GM12878 (cell line): ENCODE results near the gene ABCA9. TPM values are rescaled to one million over a fixed set of nuclear protein-coding genes. Genes with fewer than 3 reads are reported as not detected.
"Not testable (repeated sequence)": the region's sequence is repeated elsewhere in the genome, so short reads cannot be mapped to it uniquely, and the experiment has no call there.

Experiments used
- ATAC-seq: fragments of 200-7000 bp; cut with Tn5 transposase; 3 replicates; pipeline ENCODE4 v1.9.1; 2020; ENCODE audit warnings: mild to moderate bottlenecking, moderate library complexity
- BruUV-seq: library from RNA; stranded (reverse); fragments of 400-500 nt; replicated peaks from 2 replicates; lab custom pipeline; 2021; lab: Mats Ljungman, UMichigan
- CTCF ChIA-PET: fragments of 300-600 bp; sonication (Branson Sonifier 250); formaldehyde crosslinking; extraction: SDS; loops from one replicate; lab custom pipeline; 2021; ENCODE audit warnings: inconsistent platforms; lab: Yijun Ruan, JAX
- POLR2A ChIA-PET: fragments of 350-600 bp; formaldehyde crosslinking; extraction: SDS; loops from one replicate; lab custom pipeline; 2021; ENCODE audit warnings: inconsistent platforms; lab: Charles Lee
- RAD21 ChIA-PET: fragments of 300-600 bp; sonication (Branson Sonifier 250); formaldehyde crosslinking; loops from one replicate; lab custom pipeline; 2023; ENCODE audit warnings: antibody characterized with exemption; ENCODE audit not compliant: unreplicated experiment; lab: Charles Lee
- SMC1A ChIA-PET: fragments of 300-600 bp; sonication (Branson Sonifier 250); formaldehyde crosslinking; loops from one replicate; lab custom pipeline; 2023; ENCODE audit not compliant: unreplicated experiment, uncharacterized antibody; lab: Charles Lee
- DNase-seq: peaks from one replicate; pipeline ENCODE4 v3.0.0-alpha.2; 2011; ENCODE audit warnings: low read depth, low spot score
- FAIRE-seq: peaks from 3 replicates; lab custom pipeline; 2011; peaks lifted over from hg19 to GRCh38; lab: Jason Lieb, UNC
- H2AFZ ChIP-seq: 2 replicates; pipeline ENCODE4 v1.6.0; 2011; ENCODE audit warnings: low read depth, low read length, control low read depth; ENCODE audit not compliant: control insufficient read depth
- H3K27ac ChIP-seq: 2 replicates; pipeline ENCODE4 v1.5.1; 2011; ENCODE audit warnings: control low read depth; ENCODE audit not compliant: control insufficient read depth, insufficient read depth
- H3K27me3 ChIP-seq, 2 experiments: replicated peaks in 1 of 2; 2 replicates each; pipeline versions ENCODE4 v1.6.0 to v1.6.1; 2011; ENCODE audit warnings: low read length in 1 of 2; ENCODE audit not compliant: control insufficient read depth in 2 of 2, insufficient read depth in 2 of 2
- H3K36me3 ChIP-seq, 2 experiments: 2 replicates each; pipeline ENCODE4 v1.5.1; 2011; ENCODE audit warnings: low read length in 1 of 2; ENCODE audit not compliant: control insufficient read depth in 2 of 2, insufficient read depth in 2 of 2
- H3K4me1 ChIP-seq: 2 replicates; pipeline ENCODE4 v1.6.1; 2011; ENCODE audit warnings: mild to moderate bottlenecking, low read length, moderate library complexity, mixed read lengths; ENCODE audit not compliant: control insufficient read depth, insufficient read depth
- H3K4me2 ChIP-seq: 2 replicates; pipeline ENCODE4 v1.6.0; 2011; ENCODE audit warnings: control low read depth; ENCODE audit not compliant: control insufficient read depth, insufficient read depth
- H3K4me3 ChIP-seq: fragments of 200-600 bp; sonication (generic); 2 replicates; pipeline ENCODE4 v1.5.1; 2016
- H3K79me2 ChIP-seq: 2 replicates; pipeline ENCODE4 v1.6.0; 2011; ENCODE audit warnings: low read length; ENCODE audit not compliant: control insufficient read depth, insufficient read depth
- H3K9ac ChIP-seq: 2 replicates; pipeline ENCODE4 v1.8.0; 2011; ENCODE audit warnings: low read length, control low read depth, mixed read lengths; ENCODE audit not compliant: control insufficient read depth, insufficient read depth
- H3K9me3 ChIP-seq: replicated peaks from 3 replicates; pipeline ENCODE4 v1.5.1; 2011; ENCODE audit warnings: mild to moderate bottlenecking, low read length; ENCODE audit not compliant: control insufficient read depth, insufficient read depth
- H4K20me1 ChIP-seq: 2 replicates; pipeline ENCODE4 v1.6.0; 2011; ENCODE audit not compliant: control insufficient read depth, insufficient read depth
- ASH2L ChIP-seq: fragments of 300-600, 200-600 bp; sonication (generic); IDR thresholded peaks from 2 replicates; pipeline ENCODE4 v1.6.1; 2017; ENCODE audit warnings: low read depth, mild to moderate bottlenecking, borderline replicate concordance
- EZH2 ChIP-seq: IDR thresholded peaks from 2 replicates; pipeline ENCODE4 v1.6.1; 2012; ENCODE audit warnings: low read depth, mild to moderate bottlenecking, control low read depth, inconsistent platforms, low read length, borderline replicate concordance; ENCODE audit not compliant: control insufficient read depth
- FOXM1 ChIP-seq: IDR thresholded peaks from 2 replicates; pipeline ENCODE4 v1.6.1; 2012; ENCODE audit warnings: low read depth, mild to moderate bottlenecking, inconsistent platforms, low read length, moderate library complexity
- GATAD2B ChIP-seq: fragments of 450-650 bp; conservative IDR thresholded peaks from 2 replicates; pipeline ENCODE4 v1.6.1; 2017; ENCODE audit warnings: low read depth, mild to moderate bottlenecking, moderate library complexity
- KAT2A ChIP-seq: conservative IDR thresholded peaks from 2 replicates; pipeline ENCODE4 v1.6.1; 2011; ENCODE audit warnings: low read depth, low read length; ENCODE audit not compliant: control insufficient read depth
- MTA2 ChIP-seq: fragments of 450-650 bp; IDR thresholded peaks from 2 replicates; pipeline ENCODE4 v1.6.1; 2016; ENCODE audit warnings: low read depth, mild to moderate bottlenecking, moderate library complexity
- MYB ChIP-seq: fragments of 150-350 bp; IDR thresholded peaks from 2 replicates; pipeline ENCODE4 v1.6.1; 2014; ENCODE audit warnings: mild to moderate bottlenecking, low read depth, low read length, borderline replicate concordance
- NFIC ChIP-seq: IDR thresholded peaks from 2 replicates; pipeline ENCODE4 v1.6.1; 2012; ENCODE audit warnings: low read depth, mild to moderate bottlenecking, inconsistent platforms, low read length, moderate library complexity
- NR2C1 ChIP-seq: fragments of 450-650 bp; IDR thresholded peaks from 2 replicates; pipeline ENCODE4 v1.6.1; 2017; ENCODE audit warnings: antibody characterized with exemption, mild to moderate bottlenecking, moderate library complexity
- NR2C2 ChIP-seq: IDR thresholded peaks from 2 replicates; pipeline ENCODE4 v1.6.1; 2011; ENCODE audit warnings: borderline replicate concordance, low read depth; ENCODE audit not compliant: control insufficient read depth, insufficient read length
- SIN3A ChIP-seq: IDR thresholded peaks from 2 replicates; pipeline ENCODE4 v1.6.1; 2012; ENCODE audit warnings: low read depth, low read length, improper control_type of control experiment
- YY1 ChIP-seq: IDR thresholded peaks from 2 replicates; pipeline ENCODE4 v1.6.1; 2011; ENCODE audit warnings: low read depth, mild to moderate bottlenecking, low read length
- ZBTB11 ChIP-seq: fragments of 450-650 bp; formaldehyde crosslinking; IDR thresholded peaks from 2 replicates; pipeline ENCODE4 v1.5.0; 2022; ENCODE audit warnings: mild to moderate bottlenecking, missing genetic modification characterization
- ZNF274 ChIP-seq: IDR thresholded peaks from one replicate; pipeline ENCODE4 v1.8.0; 2011; ENCODE audit not compliant: insufficient read length, insufficient read depth
- ZZZ3 ChIP-seq: IDR thresholded peaks from 2 replicates; pipeline ENCODE4 v1.6.1; 2011; ENCODE audit warnings: low read depth; ENCODE audit not compliant: control insufficient read depth, insufficient read length
- WGBS: methylation state at CpG from one replicate; pipeline ENCODE4 v1.1.6; 2016; ENCODE audit warnings: low lambda C conversion rate; ENCODE audit not compliant: insufficient replicate concordance, insufficient coverage; ENCODE audit errors: missing lambda C conversion rate; 5-methylcytosine and 5-hydroxymethylcytosine counted together
- in situ Hi-C: fragments of 300-500 bp; cut with MboI; formaldehyde crosslinking; loops from 9 replicates; pipeline ENCODE4 v1.14.3; 2018; ENCODE audit warnings: mixed read lengths
- intact Hi-C: fragments of 100-400 bp; cut with micrococcal nuclease; formaldehyde crosslinking; loops from one replicate; pipeline ENCODE4 v1.14.2; 2022; ENCODE audit not compliant: unreplicated experiment
- polyA plus RNA-seq, 11 experiments: library from polyadenylated mRNA; depleted of rRNA in 4 of 11; unstranded in 6 of 11; stranded (reverse) in 5 of 11; fragments of >200 nt; fragmentation: Nextera tagmentation in 4 of 11; fragmentation: Illumina TruSeq in 1 of 11; extraction: Ambion mirVana in 4 of 11; extraction: Trizol in 1 of 11; gene quantifications; 1 replicate in 1 of 11; 2 replicates in 10 of 11; pipeline versions ENCODE4 v1.2.1 to v1.2.3, GENCODE V29; 2011 to 2016; ENCODE audit warnings: inconsistent platforms in 2 of 11, missing spikeins in 2 of 11, low read depth in 1 of 11
- total RNA-seq, 4 experiments: library from RNA; depleted of rRNA in 3 of 4; stranded (reverse); fragments of >200 nt in 3 of 4; fragmentation: Illumina TruSeq in 1 of 4; extraction: Trizol in 1 of 4; gene quantifications; 2 replicates each; pipeline versions ENCODE4 v1.2.1 to v1.2.3, GENCODE V29; 2013 to 2021

Gene ABCA9
- total and polyA plus RNA-seq, 10 of the 15 experiments (the other 5 are each of a cell fraction or from before 2014, with no cell fraction given): under 0.01 to 2.9 (median 0.31) TPM

- Histone ChIP-seq H3K4me1 (no peaks in the 10 kb centered on the region), H3K4me3 (no peak overlapping the region), H3K27me3 (no peaks in the 10 kb centered on the region), H4K20me1 (no peaks in the 10 kb centered on the region), H3K79me2 (no peaks in the 10 kb centered on the region), H2AFZ (no peak overlapping the region), H3K36me3 (no peaks in the 10 kb centered on the region), H3K9me3 (no peaks in the 10 kb centered on the region), H3K27ac (no peak overlapping the region), H3K4me2 (no peak overlapping the region), H3K9ac (no peak overlapping the region)
- in situ Hi-C loops (no loop called here), intact Hi-C loops (no loop called here)
- TF ChIP-seq NR2C2 (no peak), FOXM1 (no peak), KAT2A (no peak), YY1 (no peak), MYB (no peak), SIN3A (no peak), ZBTB11 (no peak), MTA2 (no peak), GATAD2B (no peak), NFIC (no peak), ZNF274 (no peak), ASH2L (no peak), ZZZ3 (no peak), EZH2 (no peak), NR2C1 (no peak)
- BruUV-seq: no TSS peak
- RAD21 ChIA-PET: no interaction called here
- 58% methylated on average over 3 of the region's 3 CpGs for WGBS
- POLR2A ChIA-PET: no interaction called here
- ATAC-seq: no peak
- no peak for FAIRE-seq
- no peak for DNase-seq
- SMC1A ChIA-PET: no interaction called here
- CTCF ChIA-PET: interaction anchor here (1.4 kb wide), 1 partner anchor 22 kb away, joined by 4 read pairs; no protein-coding TSS in a partner anchor
Observed at GRCh38 chr17:69009930-69010329, 50.8 kb downstream of the ABCA9 start.

DNA sequence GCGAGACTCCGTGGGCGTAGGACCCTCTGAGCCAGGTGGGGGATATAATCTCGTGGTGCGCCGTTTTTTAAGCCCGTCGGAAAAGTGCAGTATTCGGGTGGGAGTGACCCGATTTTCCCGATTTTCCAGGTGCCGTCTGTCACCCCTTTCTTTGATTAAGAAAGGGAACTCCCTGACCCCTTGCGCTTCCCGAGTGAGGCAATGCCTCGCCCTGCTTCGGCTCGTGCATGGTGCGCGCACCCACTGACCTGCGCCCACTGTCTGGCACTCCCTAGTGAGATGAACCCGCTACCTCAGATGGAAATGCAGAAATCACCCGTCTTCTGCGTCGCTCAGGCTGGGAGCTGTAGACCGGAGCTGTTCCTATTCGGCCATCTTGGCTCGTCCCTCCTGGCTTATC, 56.0 kb downstream of the ABCA9 start:
- SMC1A ChIA-PET, H3K36me3 ChIP-seq, H4K20me1 ChIP-seq, intact Hi-C loops, CTCF ChIA-PET, H3K79me2 ChIP-seq, RAD21 ChIA-PET, H3K9me3 ChIP-seq, POLR2A ChIA-PET, H3K4me2 ChIP-seq, BruUV-seq, H3K4me1 ChIP-seq, H2AFZ ChIP-seq, H3K27ac ChIP-seq, DNase-seq, H3K9ac ChIP-seq, in situ Hi-C loops, ATAC-seq, FAIRE-seq, H3K4me3 ChIP-seq, H3K27me3 ChIP-seq: not testable (repeated sequence)
- 77% methylated on average over 24 of the region's 27 CpGs for WGBS
